Right cardiac atrium (tissue), 5 donors: Measurements from ENCODE around the gene BRSK1. TPM values are rescaled to one million over a fixed set of nuclear protein-coding genes. Genes with fewer than 3 reads are reported as not detected.

ENCODE experiments used
- ATAC-seq, 2 donors: fragments of 200-7000 bp; cut with Tn5 transposase; one replicate each; pipeline versions ENCODE4 v1.8.0 to v1.9.1; 2020; ENCODE audit warnings: moderate library complexity in 2 of 2, mild to moderate bottlenecking in 1 of 2
- DNase-seq, 3 donors: peaks; one replicate each; pipeline ENCODE4 v3.0.0-alpha.2; 2020
- H3K27ac ChIP-seq: one replicate; pipeline ENCODE4 v1.5.1; 2013; ENCODE audit warnings: mild to moderate bottlenecking, low read length, control low read depth, moderate library complexity
- H3K27me3 ChIP-seq: one replicate; pipeline ENCODE4 v1.6.1; 2013; ENCODE audit not compliant: control insufficient read depth, insufficient read depth
- H3K4me1 ChIP-seq: one replicate; pipeline ENCODE4 v1.6.1; 2013; ENCODE audit warnings: low read length; ENCODE audit not compliant: control insufficient read depth, insufficient read depth
- H3K4me3 ChIP-seq: one replicate; pipeline ENCODE4 v1.5.1; 2013; ENCODE audit warnings: low read length, control low read depth
- H3K9me3 ChIP-seq: one replicate; pipeline ENCODE4 v1.6.1; 2013; ENCODE audit warnings: low read length; ENCODE audit not compliant: control insufficient read depth
- WGBS: extraction: QIAGEN DNeasy Blood & Tissue Kit; methylation state at CpG from one replicate; pipeline ENCODE4 v1.1.7; 2013; 5-methylcytosine and 5-hydroxymethylcytosine counted together
- intact Hi-C, 4 donors: fragments of 100-400 bp; cut with DNase I; formaldehyde crosslinking; loops; one replicate each; pipeline versions ENCODE4 v1.11.0 to v1.14.0; 2022 to 2023
- polyA plus RNA-seq: library from polyadenylated mRNA; stranded (reverse); fragments of 200-250 nt; gene quantifications from one replicate; pipeline ENCODE4 v1.2.3, GENCODE V29; 2013
- total RNA-seq, 4 donors: library from RNA; stranded (reverse); fragmentation: NEBNext Ultra II Directional; extraction: Animal tissue kit (Norgen Biotek cat#: 25700); gene quantifications; one replicate each; pipeline ENCODE4 v1.2.1, GENCODE V29; 2021
- donor health status: healthy with polysubstance abuse.
- donor health status: DM: no; HTN: yes; CAD: no.
- donor health status: DM: no; HTN: no; CAD: no.
- donor health status: DM: no; HTN: yes; CAD: no; lungs with severe emphysema.
- donor health status: DM: yes; HTN: yes; CAD: no.

The BRSK1 gene
- total and polyA plus RNA-seq, 5 donors = 11.9 to 20.5 (median 18.6) TPM

- no peak overlapping the region for H3K27ac ChIP-seq
- no peaks in the 10 kb centered on the region for H3K27me3 ChIP-seq
- WGBS = 42% methylated on average over 6 of the region's 6 CpGs
- intact Hi-C loops = no loop called here
- no peak overlapping the region for H3K4me3 ChIP-seq
- DNase-seq = peak in 1 of 3 donors; percentile 46
- no peaks in the 10 kb centered on the region for H3K9me3 ChIP-seq
- peaks cover 16% of the 10 kb centered on the region for H3K4me1 ChIP-seq
- ATAC-seq = no peak
Observed at GRCh38 chr19:55254625-55254977, 29.2 kb upstream of the BRSK1 start.

DNA sequence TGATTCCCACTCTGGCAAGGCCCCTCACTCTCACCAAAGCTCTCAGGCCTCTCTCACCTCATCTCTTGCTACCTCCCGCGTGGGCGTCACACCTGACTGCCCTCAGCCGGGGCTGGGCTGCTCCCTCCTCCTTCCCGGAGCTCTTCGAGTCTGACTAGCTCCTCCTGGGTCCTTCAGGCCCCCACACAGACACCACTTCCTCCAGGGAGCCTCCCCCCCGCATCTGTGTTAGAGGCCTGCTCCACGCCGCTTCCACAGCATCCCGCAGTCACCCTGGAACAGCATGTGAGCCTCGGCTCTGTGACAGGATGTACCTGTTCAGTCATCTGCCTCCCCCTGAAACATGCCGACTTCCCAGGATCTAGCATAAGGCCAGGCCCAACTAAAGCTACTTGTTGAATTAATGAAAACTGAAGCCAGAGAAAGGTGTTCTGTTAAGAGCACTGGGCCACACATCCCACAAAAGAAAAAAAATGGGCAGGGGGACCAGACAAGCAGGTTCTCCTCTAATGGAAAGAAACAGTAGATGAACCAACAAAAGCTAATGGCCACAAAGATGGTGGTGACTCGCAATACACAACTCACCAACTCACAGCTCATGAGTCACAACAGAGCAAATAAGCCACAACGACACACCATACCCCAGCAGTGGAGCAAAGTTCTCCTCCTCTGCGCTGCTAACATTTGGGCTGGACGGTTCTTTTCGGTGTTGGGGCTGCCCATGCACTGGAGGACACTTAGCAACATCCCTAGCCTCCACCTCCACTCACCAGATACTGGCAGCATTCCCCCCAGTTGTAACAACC lies 28.0 kb upstream of the BRSK1 start:
- no peak overlapping the region for H3K4me3 ChIP-seq
- peak in 2 of 3 donors; percentile 53 to 63 for DNase-seq
- intact Hi-C loops = no loop called here
- H3K27ac ChIP-seq = no peak overlapping the region
- WGBS = 57% methylated on average over 17 of the region's 17 CpGs
- H3K27me3 ChIP-seq = no peaks in the 10 kb centered on the region
- no peak for ATAC-seq
- H3K4me1 ChIP-seq = peaks cover 18% of the 10 kb centered on the region
- no peaks in the 10 kb centered on the region for H3K9me3 ChIP-seq

- WGBS = 42% methylated on average over 22 of the region's 22 CpGs
- peaks cover 18% of the 10 kb centered on the region for H3K4me1 ChIP-seq
Observed at GRCh38 chr19:55256562-55257460, 27.0 kb upstream of the BRSK1 start.

GRCh38 chr19:55257461-55258420 lies 26.1 kb upstream of the BRSK1 start:
- intact Hi-C loops = loop anchor here in 1 of 4 donors (2.0 kb wide), 1 partner anchor 21 kb away; no protein-coding TSS in a partner anchor
- 2% methylated on average over 51 of the region's 51 CpGs for WGBS

More at GRCh38 chr19:55256562-55257460, 27.0 kb upstream of the BRSK1 start:
- ATAC-seq (no peak), DNase-seq (no peak)
- Histone ChIP-seq H3K27ac (no peak overlapping the region), H3K27me3 (no peaks in the 10 kb centered on the region), H3K9me3 (no peaks in the 10 kb centered on the region), H3K4me3 (peak overlapping the region; percentile 70)
- intact Hi-C loops = no loop called here

DNA sequence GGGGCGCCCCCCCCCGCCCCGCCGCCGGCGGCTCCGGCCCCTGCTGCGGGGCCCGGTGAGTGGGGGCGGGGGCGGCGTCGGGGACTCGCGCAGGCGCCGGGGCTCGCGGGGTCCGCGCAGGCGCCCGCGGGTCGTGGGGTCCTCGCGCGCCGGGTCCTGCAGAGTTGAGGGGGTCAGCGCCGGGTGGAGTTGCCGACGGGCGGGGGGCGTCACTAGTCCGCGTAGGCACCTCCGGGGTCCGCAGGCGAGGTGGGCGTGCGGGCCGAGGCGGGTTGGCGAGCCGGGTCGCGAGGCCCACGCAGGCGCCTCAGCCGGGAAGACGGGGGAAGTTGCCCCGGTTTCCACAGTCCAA lies 25.3 kb upstream of the BRSK1 start:
- Histone ChIP-seq H3K27ac (peak overlapping the region; percentile 80), H3K4me1 (peaks cover 18% of the 10 kb centered on the region), H3K4me3 (peak overlapping the region; percentile 70), H3K9me3 (no peaks in the 10 kb centered on the region), H3K27me3 (no peaks in the 10 kb centered on the region)
- intact Hi-C loops = loop anchor here in 1 of 4 donors (2.0 kb wide), 1 partner anchor 20 kb away; no protein-coding TSS in a partner anchor
- no peak for DNase-seq
- ATAC-seq = peak in 1 of 2 donors; percentile 19
- under 1% methylated on average over 52 of the region's 53 CpGs for WGBS

More at GRCh38 chr19:55257461-55258420, 26.1 kb upstream of the BRSK1 start:
- ATAC-seq (no peak), DNase-seq (no peak)
- Histone ChIP-seq H3K4me1 (peaks cover 18% of the 10 kb centered on the region), H3K27me3 (no peaks in the 10 kb centered on the region), H3K27ac (peak overlapping the region; percentile 15), H3K4me3 (peak overlapping the region; percentile 70), H3K9me3 (no peaks in the 10 kb centered on the region)

DNA sequence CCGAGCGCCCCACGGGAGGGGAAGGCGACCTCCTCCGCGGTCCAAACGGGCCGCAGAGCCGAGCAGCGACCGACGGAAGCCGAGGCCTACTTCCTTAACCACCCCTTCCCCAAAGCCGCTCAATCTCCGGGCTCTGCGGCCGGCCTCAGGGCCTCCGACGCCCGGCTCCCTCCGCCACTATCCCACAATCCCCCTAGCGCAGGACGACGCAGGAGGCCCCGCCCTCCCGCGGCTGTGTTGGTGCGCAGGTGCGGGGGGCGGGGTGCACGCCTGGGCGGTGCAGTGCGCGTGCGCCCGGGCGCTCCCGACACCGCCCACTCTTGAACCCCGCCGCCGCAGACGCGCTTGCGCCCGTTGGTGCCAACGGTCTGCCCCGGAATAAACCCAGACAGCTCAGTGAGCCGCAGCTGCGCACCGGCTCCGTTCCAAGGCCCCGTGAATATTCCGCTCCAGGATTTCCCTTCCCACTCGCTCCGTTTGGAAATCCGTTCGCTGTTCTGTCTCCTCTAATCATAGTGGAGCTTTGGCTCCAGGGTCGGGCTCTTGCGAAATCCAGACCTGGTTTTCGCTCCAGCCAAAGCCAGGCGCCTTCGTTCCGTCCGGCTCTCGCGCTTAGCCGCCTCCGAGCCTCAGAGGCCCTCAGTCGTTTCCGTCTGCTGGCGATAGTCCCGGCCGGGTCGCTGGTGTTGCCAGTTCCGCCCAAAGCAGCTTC lies 24.8 kb upstream of the BRSK1 start, which contains the start of gene PPP6R1:
Gene PPP6R1 (minus strand): TSS at position 190 of the 712 bp plus-strand sequence. CDS start 11,914 bp downstream, outside the sequence.
- H3K4me1 ChIP-seq = peaks cover 18% of the 10 kb centered on the region

DNA sequence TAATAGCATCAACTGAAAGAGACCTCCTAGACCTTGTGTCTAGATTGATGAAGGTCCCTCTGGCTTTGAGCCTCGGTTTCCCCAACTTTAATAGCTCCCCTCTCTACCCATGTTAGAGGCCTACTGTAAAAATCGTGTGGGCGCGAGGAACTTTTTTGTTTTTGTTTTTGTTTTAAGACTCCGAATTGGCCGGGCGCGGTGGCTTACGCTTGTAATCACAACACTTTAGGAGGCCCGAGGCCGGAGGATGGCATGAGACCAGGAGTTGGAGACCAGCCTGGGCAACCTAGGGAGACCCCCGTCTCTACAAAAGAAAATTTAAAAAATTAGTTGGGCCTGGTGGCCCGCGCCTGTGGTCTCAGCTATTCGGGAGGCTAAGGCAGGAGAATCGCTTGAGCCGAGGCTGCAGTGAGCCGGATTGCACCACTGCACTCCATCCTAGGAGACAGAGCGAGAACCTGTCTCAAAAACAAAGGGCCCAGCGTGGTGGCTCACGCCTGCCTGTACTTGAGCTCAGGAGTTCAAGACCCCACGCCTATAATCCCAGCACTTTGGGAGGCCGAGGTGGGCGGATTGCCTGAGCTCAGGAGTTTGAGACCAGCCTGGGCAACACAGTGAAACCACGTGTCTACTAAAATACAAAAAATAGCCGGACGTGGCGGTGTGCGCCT lies 24.1 kb upstream of the BRSK1 start:
- H3K27me3 ChIP-seq = no peaks in the 10 kb centered on the region
- intact Hi-C loops = loop anchor here in 1 of 4 donors (2.0 kb wide), 1 partner anchor 19 kb away; no protein-coding TSS in a partner anchor
- peaks cover 18% of the 10 kb centered on the region for H3K4me1 ChIP-seq
- DNase-seq (peak; percentile 46 to 81 (median 69)), ATAC-seq (no peak)
- H3K27ac ChIP-seq = peak overlapping the region; percentile 76
- H3K9me3 ChIP-seq = no peaks in the 10 kb centered on the region
- WGBS = 44% methylated on average over 29 of the region's 29 CpGs
- peak overlapping the region; percentile 66 for H3K4me3 ChIP-seq

More for the DNA sequence above, 24.8 kb upstream of the BRSK1 start, which contains the start of gene PPP6R1:
- intact Hi-C loops = loop anchor here in 1 of 4 donors (2.0 kb wide), 1 partner anchor 20 kb away; no protein-coding TSS in a partner anchor
- ATAC-seq (peak; percentile 96 to 97), DNase-seq (peak; percentile 98 to 99 (median 99))
- peak within 1 kb of the TSS; percentile 80 for H3K27ac ChIP-seq
- H3K27me3 ChIP-seq = no peaks in the 10 kb centered on the region
- H3K9me3 ChIP-seq = no peaks in the 10 kb centered on the region
- H3K4me3 ChIP-seq = peak within 1 kb of the TSS; percentile 70
- WGBS = under 1% methylated on average over 76 of the region's 76 CpGs

DNA sequence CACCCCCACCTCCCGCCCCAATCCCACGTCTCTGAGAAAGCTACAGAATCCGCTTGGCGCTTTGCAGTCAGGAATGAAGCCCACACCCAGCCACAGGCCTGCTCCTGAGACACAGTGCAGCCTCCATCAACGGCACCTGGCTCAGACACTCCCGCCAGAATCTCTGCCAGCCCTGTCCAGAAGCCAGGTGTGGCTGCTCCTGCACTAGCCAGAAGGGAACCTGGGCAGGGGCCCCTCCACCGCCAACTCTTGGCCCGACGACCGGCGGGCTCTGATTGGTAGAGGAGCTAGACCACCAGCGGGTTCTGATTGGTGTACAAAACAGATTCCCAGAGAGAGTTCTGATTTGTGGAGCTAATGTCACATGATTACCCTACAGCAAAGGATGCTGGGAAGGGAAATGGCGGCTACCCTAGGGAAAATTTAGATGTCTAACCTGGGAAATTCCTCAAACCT lies 22.1 kb upstream of the BRSK1 start:
- no peak overlapping the region for H3K27ac ChIP-seq
- WGBS = 91% methylated on average over 13 of the region's 13 CpGs
- peaks cover 5% of the 10 kb centered on the region for H3K4me1 ChIP-seq
- H3K27me3 ChIP-seq = no peaks in the 10 kb centered on the region
- DNase-seq = no peak
- ATAC-seq = no peak
- H3K9me3 ChIP-seq = no peaks in the 10 kb centered on the region
- intact Hi-C loops = no loop called here
- no peak overlapping the region for H3K4me3 ChIP-seq

DNA sequence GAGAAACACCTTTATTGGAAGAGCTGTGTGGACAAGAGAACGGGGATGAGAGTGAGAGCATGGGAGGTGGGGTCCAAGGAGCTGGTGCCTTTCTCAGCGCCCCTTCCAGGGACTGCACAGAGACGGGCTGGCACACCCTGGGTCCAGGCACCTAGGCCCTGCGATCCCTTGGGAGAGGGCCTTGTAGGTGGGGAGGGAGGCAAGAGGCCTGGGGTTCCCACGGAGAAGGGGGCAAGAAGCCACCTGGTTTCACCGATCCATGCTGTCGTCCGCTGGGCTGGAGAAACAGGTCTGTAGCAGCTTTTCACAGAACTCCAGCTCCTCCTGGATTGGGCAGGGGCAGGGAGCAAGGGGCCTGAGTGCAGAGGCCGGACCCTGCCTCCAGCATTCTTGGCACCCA lies 21.4 kb upstream of the BRSK1 start:
- intact Hi-C loops = no loop called here
- DNase-seq = no peak
- ATAC-seq = no peak
- H3K27ac ChIP-seq = no peak overlapping the region
- H3K27me3 ChIP-seq = no peaks in the 10 kb centered on the region
- H3K4me1 ChIP-seq = peaks cover 2% of the 10 kb centered on the region
- no peaks in the 10 kb centered on the region for H3K9me3 ChIP-seq
- H3K4me3 ChIP-seq = no peak overlapping the region
- WGBS = 95% methylated on average over 9 of the region's 9 CpGs
